ENCODE data around the gene TWSG1. TPM values are rescaled to one million over a fixed set of nuclear protein-coding genes. Genes with fewer than 3 reads are reported as not detected.

Gene TWSG1
- total RNA-seq, 1 experiment from 2014 or later: 19.3 TPM

DNA sequence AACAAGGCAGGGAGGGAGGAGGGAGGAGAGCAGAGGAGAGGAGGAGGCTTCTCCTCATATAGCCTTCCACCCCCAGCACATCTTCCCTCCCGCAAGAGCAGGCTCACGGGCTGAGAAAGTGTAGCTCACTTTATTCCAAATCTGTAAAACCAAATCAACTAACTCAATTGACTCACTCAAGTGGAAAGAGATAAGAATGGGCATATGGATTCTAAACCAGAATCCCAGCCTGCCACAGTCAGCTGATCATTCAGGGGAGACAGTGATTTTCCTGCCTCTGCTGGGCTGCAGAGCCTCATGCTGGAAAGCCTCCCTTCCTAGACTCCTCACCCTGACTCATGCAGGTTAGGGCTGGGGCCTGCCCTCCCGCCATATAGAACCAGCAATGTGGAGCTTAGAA is 4.2 kb upstream of the TWSG1 start:
- peaks cover 9% of the 10 kb centered on the region for H3K9me3 Mint-ChIP-seq

DNA sequence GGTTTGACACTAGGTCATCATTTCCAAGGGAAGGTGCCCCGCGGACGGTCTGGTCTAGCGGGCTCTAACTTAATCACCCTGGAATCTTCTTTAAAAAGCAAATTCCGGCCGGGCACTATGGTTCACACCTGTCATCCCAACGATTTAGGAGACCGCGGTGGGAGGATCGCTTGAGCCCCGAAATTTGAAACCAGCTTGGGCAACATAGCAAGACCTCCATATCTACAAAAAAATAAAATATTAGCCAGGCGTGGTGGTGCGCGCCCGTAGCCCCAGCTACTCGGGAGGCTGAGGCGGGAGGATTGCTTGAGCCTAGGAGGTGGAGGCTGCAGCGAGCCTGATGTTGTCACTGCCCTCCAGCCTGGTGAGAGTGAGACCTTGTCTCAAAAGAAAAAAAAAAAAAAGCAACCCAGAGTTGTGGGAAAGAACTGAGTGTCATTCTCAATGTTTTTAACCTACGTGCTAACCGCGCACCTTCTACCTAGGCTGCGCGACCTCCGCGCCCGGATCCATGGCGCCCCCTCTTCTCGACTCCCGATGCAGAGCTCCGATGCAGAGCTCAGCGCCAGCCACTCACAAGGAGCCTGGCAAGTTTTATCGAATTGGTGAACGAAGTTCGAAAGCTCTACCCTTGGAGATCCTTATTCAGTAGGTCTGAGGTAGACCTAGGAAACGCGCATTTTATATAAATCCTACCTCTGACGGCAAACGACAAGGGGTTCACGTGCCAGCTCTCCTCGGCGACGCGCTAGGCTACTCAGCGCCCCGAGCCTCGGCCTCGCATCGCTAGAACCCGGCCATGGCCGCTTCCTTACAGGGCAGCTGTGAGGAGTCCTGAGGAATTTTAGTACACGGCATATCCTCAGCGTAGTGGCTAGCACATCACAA is 888 bp upstream of the TWSG1 start:
- POLR2A ChIA-PET: interaction anchor here (0.6 to 1.8 kb wide), 8 partner anchors 12 to 197 kb away, joined by 3 to 10 read pairs (median 5); partner anchors contain the start of gene ANKRD12
- TF ChIP-seq MYBL2 (CRISPR knock-in tag; IDR thresholded peaks at IDR 0.05) (peak; percentile 76), GTF2I (CRISPR knock-in tag; conservative IDR thresholded peaks at IDR 0.05) (0 out of 2 replicates have a peak, but pooled peaks have one; percentile 50), SMAD3 (CRISPR knock-in tag; IDR thresholded peaks at IDR 0.05; ENCODE audit: borderline replicate concordance) (0 out of 2 replicates have a peak, but pooled peaks have one; percentile 49), NFATC4 (CRISPR knock-in tag; IDR thresholded peaks at IDR 0.05) (no peak), TEAD1 (CRISPR knock-in tag; IDR thresholded peaks at IDR 0.05) (no peak), CREB1 (CRISPR knock-in tag; IDR thresholded peaks at IDR 0.05) (peak; percentile 72; the same call in 1 of the 2 replicates), ETV6 (CRISPR knock-in tag; IDR thresholded peaks at IDR 0.05) (peak; percentile 53; the same call in 1 of the 2 replicates), FOXP1 (CRISPR knock-in tag; IDR thresholded peaks at IDR 0.05; ENCODE audit: borderline replicate concordance) (0 out of 2 replicates have a peak, but pooled peaks have one; percentile 72)
- TF ChIP-seq, protein P1, sequence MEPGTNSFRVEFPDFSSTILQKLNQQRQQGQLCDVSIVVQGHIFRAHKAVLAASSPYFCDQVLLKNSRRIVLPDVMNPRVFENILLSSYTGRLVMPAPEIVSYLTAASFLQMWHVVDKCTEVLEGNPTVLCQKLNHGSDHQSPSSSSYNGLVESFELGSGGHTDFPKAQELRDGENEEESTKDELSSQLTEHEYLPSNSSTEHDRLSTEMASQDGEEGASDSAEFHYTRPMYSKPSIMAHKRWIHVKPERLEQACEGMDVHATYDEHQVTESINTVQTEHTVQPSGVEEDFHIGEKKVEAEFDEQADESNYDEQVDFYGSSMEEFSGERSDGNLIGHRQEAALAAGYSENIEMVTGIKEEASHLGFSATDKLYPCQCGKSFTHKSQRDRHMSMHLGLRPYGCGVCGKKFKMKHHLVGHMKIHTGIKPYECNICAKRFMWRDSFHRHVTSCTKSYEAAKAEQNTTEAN (CRISPR knock-in tag; IDR thresholded peaks at IDR 0.05): peak; percentile 65; the same call in 1 of the 2 replicates
- TF ChIP-seq, protein P2, sequence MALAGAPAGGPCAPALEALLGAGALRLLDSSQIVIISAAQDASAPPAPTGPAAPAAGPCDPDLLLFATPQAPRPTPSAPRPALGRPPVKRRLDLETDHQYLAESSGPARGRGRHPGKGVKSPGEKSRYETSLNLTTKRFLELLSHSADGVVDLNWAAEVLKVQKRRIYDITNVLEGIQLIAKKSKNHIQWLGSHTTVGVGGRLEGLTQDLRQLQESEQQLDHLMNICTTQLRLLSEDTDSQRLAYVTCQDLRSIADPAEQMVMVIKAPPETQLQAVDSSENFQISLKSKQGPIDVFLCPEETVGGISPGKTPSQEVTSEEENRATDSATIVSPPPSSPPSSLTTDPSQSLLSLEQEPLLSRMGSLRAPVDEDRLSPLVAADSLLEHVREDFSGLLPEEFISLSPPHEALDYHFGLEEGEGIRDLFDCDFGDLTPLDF (CRISPR knock-in tag; IDR thresholded peaks at IDR 0.05): peak; percentile 74
- TF ChIP-seq, protein P3, sequence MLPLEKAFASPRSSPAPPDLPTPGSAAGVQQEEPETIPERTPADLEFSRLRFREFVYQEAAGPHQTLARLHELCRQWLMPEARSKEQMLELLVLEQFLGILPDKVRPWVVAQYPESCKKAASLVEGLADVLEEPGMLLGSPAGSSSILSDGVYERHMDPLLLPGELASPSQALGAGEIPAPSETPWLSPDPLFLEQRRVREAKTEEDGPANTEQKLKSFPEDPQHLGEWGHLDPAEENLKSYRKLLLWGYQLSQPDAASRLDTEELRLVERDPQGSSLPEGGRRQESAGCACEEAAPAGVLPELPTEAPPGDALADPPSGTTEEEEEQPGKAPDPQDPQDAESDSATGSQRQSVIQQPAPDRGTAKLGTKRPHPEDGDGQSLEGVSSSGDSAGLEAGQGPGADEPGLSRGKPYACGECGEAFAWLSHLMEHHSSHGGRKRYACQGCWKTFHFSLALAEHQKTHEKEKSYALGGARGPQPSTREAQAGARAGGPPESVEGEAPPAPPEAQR (CRISPR knock-in tag; IDR thresholded peaks at IDR 0.05): no peak
- TF ChIP-seq, protein P4, sequence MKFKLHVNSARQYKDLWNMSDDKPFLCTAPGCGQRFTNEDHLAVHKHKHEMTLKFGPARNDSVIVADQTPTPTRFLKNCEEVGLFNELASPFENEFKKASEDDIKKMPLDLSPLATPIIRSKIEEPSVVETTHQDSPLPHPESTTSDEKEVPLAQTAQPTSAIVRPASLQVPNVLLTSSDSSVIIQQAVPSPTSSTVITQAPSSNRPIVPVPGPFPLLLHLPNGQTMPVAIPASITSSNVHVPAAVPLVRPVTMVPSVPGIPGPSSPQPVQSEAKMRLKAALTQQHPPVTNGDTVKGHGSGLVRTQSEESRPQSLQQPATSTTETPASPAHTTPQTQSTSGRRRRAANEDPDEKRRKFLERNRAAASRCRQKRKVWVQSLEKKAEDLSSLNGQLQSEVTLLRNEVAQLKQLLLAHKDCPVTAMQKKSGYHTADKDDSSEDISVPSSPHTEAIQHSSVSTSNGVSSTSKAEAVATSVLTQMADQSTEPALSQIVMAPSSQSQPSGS (CRISPR knock-in tag; IDR thresholded peaks at IDR 0.05; ENCODE audit: borderline replicate concordance, low read depth): no peak
- TF ChIP-seq, protein P5, sequence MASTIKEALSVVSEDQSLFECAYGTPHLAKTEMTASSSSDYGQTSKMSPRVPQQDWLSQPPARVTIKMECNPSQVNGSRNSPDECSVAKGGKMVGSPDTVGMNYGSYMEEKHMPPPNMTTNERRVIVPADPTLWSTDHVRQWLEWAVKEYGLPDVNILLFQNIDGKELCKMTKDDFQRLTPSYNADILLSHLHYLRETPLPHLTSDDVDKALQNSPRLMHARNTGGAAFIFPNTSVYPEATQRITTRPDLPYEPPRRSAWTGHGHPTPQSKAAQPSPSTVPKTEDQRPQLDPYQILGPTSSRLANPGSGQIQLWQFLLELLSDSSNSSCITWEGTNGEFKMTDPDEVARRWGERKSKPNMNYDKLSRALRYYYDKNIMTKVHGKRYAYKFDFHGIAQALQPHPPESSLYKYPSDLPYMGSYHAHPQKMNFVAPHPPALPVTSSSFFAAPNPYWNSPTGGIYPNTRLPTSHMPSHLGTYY (CRISPR knock-in tag; IDR thresholded peaks at IDR 0.05): no peak
- TF ChIP-seq, protein P6, sequence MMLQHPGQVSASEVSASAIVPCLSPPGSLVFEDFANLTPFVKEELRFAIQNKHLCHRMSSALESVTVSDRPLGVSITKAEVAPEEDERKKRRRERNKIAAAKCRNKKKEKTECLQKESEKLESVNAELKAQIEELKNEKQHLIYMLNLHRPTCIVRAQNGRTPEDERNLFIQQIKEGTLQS (CRISPR knock-in tag; conservative IDR thresholded peaks at IDR 0.05): no peak
- TF ChIP-seq, protein P7, sequence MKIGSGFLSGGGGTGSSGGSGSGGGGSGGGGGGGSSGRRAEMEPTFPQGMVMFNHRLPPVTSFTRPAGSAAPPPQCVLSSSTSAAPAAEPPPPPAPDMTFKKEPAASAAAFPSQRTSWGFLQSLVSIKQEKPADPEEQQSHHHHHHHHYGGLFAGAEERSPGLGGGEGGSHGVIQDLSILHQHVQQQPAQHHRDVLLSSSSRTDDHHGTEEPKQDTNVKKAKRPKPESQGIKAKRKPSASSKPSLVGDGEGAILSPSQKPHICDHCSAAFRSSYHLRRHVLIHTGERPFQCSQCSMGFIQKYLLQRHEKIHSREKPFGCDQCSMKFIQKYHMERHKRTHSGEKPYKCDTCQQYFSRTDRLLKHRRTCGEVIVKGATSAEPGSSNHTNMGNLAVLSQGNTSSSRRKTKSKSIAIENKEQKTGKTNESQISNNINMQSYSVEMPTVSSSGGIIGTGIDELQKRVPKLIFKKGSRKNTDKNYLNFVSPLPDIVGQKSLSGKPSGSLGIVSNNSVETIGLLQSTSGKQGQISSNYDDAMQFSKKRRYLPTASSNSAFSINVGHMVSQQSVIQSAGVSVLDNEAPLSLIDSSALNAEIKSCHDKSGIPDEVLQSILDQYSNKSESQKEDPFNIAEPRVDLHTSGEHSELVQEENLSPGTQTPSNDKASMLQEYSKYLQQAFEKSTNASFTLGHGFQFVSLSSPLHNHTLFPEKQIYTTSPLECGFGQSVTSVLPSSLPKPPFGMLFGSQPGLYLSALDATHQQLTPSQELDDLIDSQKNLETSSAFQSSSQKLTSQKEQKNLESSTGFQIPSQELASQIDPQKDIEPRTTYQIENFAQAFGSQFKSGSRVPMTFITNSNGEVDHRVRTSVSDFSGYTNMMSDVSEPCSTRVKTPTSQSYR (CRISPR knock-in tag; IDR thresholded peaks at IDR 0.05): peak; percentile 79; the same call in 1 of the 2 replicates
- TF ChIP-seq, protein P8, sequence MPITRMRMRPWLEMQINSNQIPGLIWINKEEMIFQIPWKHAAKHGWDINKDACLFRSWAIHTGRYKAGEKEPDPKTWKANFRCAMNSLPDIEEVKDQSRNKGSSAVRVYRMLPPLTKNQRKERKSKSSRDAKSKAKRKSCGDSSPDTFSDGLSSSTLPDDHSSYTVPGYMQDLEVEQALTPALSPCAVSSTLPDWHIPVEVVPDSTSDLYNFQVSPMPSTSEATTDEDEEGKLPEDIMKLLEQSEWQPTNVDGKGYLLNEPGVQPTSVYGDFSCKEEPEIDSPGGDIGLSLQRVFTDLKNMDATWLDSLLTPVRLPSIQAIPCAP (CRISPR knock-in tag; IDR thresholded peaks at IDR 0.05): peak; percentile 83; the same call in 1 of the 2 replicates
- TF ChIP-seq, protein P9, sequence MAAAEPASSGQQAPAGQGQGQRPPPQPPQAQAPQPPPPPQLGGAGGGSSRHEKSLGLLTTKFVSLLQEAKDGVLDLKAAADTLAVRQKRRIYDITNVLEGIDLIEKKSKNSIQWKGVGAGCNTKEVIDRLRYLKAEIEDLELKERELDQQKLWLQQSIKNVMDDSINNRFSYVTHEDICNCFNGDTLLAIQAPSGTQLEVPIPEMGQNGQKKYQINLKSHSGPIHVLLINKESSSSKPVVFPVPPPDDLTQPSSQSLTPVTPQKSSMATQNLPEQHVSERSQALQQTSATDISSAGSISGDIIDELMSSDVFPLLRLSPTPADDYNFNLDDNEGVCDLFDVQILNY (CRISPR knock-in tag; IDR thresholded peaks at IDR 0.05): peak; percentile 61; the same call in 1 of the 2 replicates

More for the DNA sequence above, 4.2 kb upstream of the TWSG1 start:
- Mint-ChIP-seq H3K4me3 (no peak overlapping the region), H3K36me3 (no peaks in the 10 kb centered on the region), H3K27me3 (ENCODE audit: low read depth) (peaks cover 21% of the 10 kb centered on the region), H3K4me1 (peaks cover 5% of the 10 kb centered on the region; the same call in 1 of the 2 replicates), H3K27ac (no peak overlapping the region)
- ChIA-PET POLR2A (no interaction called here), CTCF (interaction anchor here (1.1 kb wide), 1 partner anchor 186 kb away, joined by 3 read pairs; no protein-coding TSS in a partner anchor)
- DNase-seq (ENCODE audit: low spot score) (no peak), ATAC-seq (no peak)
- TF ChIP-seq ESRRA (CRISPR knock-in tag; IDR thresholded peaks at IDR 0.05; ENCODE audit: borderline replicate concordance) (no peak), SP1 (CRISPR knock-in tag; conservative IDR thresholded peaks at IDR 0.05) (no peak), MXD4 (CRISPR knock-in tag; IDR thresholded peaks at IDR 0.05; ENCODE audit: borderline replicate concordance) (no peak)

More for the DNA sequence above, 888 bp upstream of the TWSG1 start:
- CTCF ChIA-PET: interaction anchor here (0.6 to 2.0 kb wide), 25 partner anchors 10 to 1568 kb away, joined by 3 to 22 read pairs (median 4); partner anchors contain the start of gene ANKRD12
- Mint-ChIP-seq H3K27me3 (ENCODE audit: low read depth) (peaks cover 27% of the 10 kb centered on the region), H3K36me3 (peaks cover 8% of the 10 kb centered on the region; the same call in 1 of the 2 replicates), H3K27ac (peak overlapping the region; percentile 94), H3K4me3 (peak overlapping the region; percentile 83), H3K9me3 (peaks cover 6% of the 10 kb centered on the region), H3K4me1 (peaks cover 10% of the 10 kb centered on the region; the same call in 1 of the 2 replicates)
- ATAC-seq (peak; percentile 61), DNase-seq (ENCODE audit: low spot score) (peak; percentile 54)
